OCI-LY7 (cell line): Measurements from ENCODE around the gene LPCAT1. TPM values are rescaled to one million over a fixed set of nuclear protein-coding genes. Genes with fewer than 3 reads are reported as not detected.

Experiments used
- BruUV-seq: library from RNA; stranded (reverse); fragments of 400-500 nt; replicated peaks from 2 replicates; lab custom pipeline; 2021; lab: Mats Ljungman, UMichigan
- CTCF ChIA-PET: fragments of 300-600 bp; sonication (Branson Sonifier 250); formaldehyde crosslinking; loops from one replicate; lab custom pipeline; 2022; ENCODE audit warnings: antibody characterized with exemption; ENCODE audit not compliant: unreplicated experiment; lab: Charles Lee
- POLR2A ChIA-PET: fragments of 300-600 bp; sonication (Branson Sonifier 250); formaldehyde crosslinking; loops from one replicate; lab custom pipeline; 2022; ENCODE audit warnings: antibody characterized with exemption; lab: Charles Lee
- DNase-seq: peaks from one replicate; pipeline ENCODE4 v3.0.0-alpha.2; 2015; ENCODE audit warnings: low spot score
- H2AFZ ChIP-seq: fragments of 200-600 bp; sonication (generic), shearing (Covaris generic); 2 replicates; pipeline ENCODE4 v1.6.1; 2014; ENCODE audit warnings: mild to moderate bottlenecking, antibody characterized with exemption, low read length, moderate library complexity
- H3K27ac ChIP-seq: fragments of 200-600 bp; sonication (generic); 2 replicates; pipeline ENCODE4 v1.5.1; 2014; ENCODE audit warnings: mixed run types, low read depth, mild to moderate bottlenecking, moderate library complexity, low read length, inconsistent platforms; ENCODE audit not compliant: poor library complexity, severe bottlenecking
- H3K36me3 ChIP-seq: fragments of 200-600 bp; sonication (generic); 2 replicates; pipeline ENCODE4 v1.6.1; 2014; ENCODE audit warnings: mild to moderate bottlenecking, antibody characterized with exemption, low read length, moderate library complexity, mixed read lengths; ENCODE audit not compliant: insufficient read depth
- H3K4me1 ChIP-seq: fragments of 200-600 bp; sonication (generic); 2 replicates; pipeline ENCODE4 v1.5.1; 2014; ENCODE audit warnings: mild to moderate bottlenecking, low read length; ENCODE audit not compliant: insufficient read depth, poor library complexity, severe bottlenecking
- H3K4me2 ChIP-seq: fragments of 200-600 bp; sonication (generic); 2 replicates; pipeline ENCODE4 v1.6.1; 2014; ENCODE audit warnings: mild to moderate bottlenecking, low read length
- H3K4me3 ChIP-seq: fragments of 200-600 bp; sonication (generic); 2 replicates; pipeline ENCODE4 v1.5.1; 2014; ENCODE audit warnings: mild to moderate bottlenecking, low read depth, low read length; ENCODE audit not compliant: poor library complexity, severe bottlenecking
- H3K79me2 ChIP-seq: fragments of 200-600 bp; sonication (generic); 2 replicates; pipeline ENCODE4 v1.6.1; 2016; ENCODE audit warnings: low read depth, mild to moderate bottlenecking, low read length, moderate library complexity, mixed read lengths; ENCODE audit not compliant: insufficient read depth
- H3K9me2 ChIP-seq: fragments of 200-600 bp; sonication (generic); 2 replicates; pipeline ENCODE4 v1.6.1; 2016; ENCODE audit warnings: mild to moderate bottlenecking, low read length, mixed read lengths; ENCODE audit not compliant: insufficient read depth
- H3K9me3 ChIP-seq: fragments of 200-600 bp; sonication (generic); 2 replicates; pipeline ENCODE4 v1.6.1; 2014; ENCODE audit warnings: mild to moderate bottlenecking, mixed run types, low read length, mixed read lengths
- H4K20me1 ChIP-seq: fragments of 200-600 bp; sonication (generic); 2 replicates; pipeline ENCODE4 v1.6.1; 2014; ENCODE audit warnings: mild to moderate bottlenecking, antibody characterized with exemption, low read length, moderate library complexity, mixed read lengths; ENCODE audit not compliant: insufficient read depth
- EZH2phosphoT487 ChIP-seq: fragments of 200-600 bp; sonication (generic); IDR thresholded peaks from 2 replicates; pipeline ENCODE4 v1.6.1; 2018; ENCODE audit warnings: low read depth, borderline replicate concordance, mild to moderate bottlenecking, mixed run types, antibody characterized with exemption, low read length, moderate library complexity, mixed read lengths
- intact Hi-C: fragments of 100-400 bp; cut with micrococcal nuclease; formaldehyde crosslinking; loops from one replicate; pipeline ENCODE4 v1.10.0; 2022; ENCODE audit not compliant: unreplicated experiment
- total RNA-seq, 2 experiments: library from RNA; depleted of rRNA in 1 of 2; stranded (reverse); fragments of >200 nt in 1 of 2; shearing (Covaris generic) in 1 of 2; gene quantifications; 2 replicates each; pipeline ENCODE4 v1.2.3, GENCODE V29; 2014 to 2022
- TF ChIP-seq, protein P1 (sequence below): fragments of 200-600 bp; sonication (generic); conservative IDR thresholded peaks from 2 replicates; pipeline ENCODE4 v1.5.1; 2014; ENCODE audit warnings: mild to moderate bottlenecking, antibody characterized with exemption, low read length, moderate library complexity, mixed read lengths

LPCAT1 gene
- total RNA-seq, 2 experiments from 2014 or later, result 47.7 to 63.6 TPM

DNA sequence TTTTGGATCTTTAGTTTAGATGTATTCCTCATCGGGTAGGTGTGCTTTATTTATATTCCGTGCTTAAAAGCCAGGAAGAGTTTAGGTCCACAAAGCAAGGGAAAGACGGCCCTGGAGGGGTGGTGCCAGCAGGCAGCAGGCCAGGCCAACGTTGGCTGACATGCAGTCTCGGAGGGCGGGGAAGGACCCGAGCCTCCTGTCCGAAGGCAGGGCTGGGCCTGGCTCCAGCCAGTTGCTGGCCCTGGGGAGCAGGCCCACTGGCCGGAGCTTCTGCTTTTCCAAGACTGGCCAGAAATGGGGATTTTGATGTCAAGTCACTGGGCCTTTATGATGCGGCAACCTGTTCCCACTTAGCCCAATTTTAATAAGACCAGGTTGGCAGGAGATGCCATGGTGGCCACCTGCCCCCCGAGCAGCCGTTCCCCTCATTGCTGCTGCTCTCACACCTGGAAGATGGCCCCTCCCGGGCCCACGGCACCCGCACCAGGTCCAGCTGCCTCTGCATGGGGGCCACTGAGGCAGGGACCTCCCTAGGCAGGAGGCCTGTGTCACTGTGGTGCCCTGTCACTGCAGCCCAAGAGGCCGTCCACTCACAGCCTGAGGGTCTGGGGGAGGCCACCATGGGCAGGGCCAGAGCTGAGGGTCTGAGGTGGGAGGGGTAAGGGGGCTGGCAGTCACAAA is 23.2 kb downstream of the LPCAT1 start:
- 0 out of 2 replicates have a peak, but pooled peaks cover 5% of the 10 kb centered on the region for H4K20me1 ChIP-seq

DNA sequence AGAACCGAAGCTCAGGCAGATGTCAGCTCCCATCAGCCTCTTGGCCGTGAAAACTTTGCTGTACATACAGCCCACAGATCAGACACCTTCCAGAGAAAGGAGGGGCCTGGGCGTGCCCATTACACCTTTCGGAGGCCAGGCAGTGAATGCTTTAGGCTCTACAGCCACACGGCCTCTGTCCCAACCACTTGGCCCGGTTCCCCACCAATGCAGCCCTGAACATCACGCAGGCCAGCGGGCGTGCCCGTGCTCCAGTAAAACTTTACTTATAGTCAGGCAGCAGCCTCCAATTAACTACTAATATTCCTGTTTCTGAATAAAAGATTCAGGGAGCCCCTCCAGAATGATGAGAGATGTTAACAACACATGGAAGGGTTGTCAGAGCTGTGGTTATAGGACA is 23.9 kb downstream of the LPCAT1 start:
- H3K4me1 ChIP-seq, result peaks cover 55% of the 10 kb centered on the region
- no TSS peak for BruUV-seq
- H3K36me3 ChIP-seq, result peaks cover 67% of the 10 kb centered on the region
- DNase-seq, result no peak
- ChIA-PET POLR2A (no interaction called here), CTCF (no interaction called here)
- peaks cover 33% of the 10 kb centered on the region for H3K79me2 ChIP-seq
- no peaks in the 10 kb centered on the region for H3K9me3 ChIP-seq
- no peak overlapping the region for H3K27ac ChIP-seq
- H3K4me2 ChIP-seq, result no peak overlapping the region
- no peak for TF ChIP-seq EZH2phosphoT487
- TF ChIP-seq, protein P1, sequence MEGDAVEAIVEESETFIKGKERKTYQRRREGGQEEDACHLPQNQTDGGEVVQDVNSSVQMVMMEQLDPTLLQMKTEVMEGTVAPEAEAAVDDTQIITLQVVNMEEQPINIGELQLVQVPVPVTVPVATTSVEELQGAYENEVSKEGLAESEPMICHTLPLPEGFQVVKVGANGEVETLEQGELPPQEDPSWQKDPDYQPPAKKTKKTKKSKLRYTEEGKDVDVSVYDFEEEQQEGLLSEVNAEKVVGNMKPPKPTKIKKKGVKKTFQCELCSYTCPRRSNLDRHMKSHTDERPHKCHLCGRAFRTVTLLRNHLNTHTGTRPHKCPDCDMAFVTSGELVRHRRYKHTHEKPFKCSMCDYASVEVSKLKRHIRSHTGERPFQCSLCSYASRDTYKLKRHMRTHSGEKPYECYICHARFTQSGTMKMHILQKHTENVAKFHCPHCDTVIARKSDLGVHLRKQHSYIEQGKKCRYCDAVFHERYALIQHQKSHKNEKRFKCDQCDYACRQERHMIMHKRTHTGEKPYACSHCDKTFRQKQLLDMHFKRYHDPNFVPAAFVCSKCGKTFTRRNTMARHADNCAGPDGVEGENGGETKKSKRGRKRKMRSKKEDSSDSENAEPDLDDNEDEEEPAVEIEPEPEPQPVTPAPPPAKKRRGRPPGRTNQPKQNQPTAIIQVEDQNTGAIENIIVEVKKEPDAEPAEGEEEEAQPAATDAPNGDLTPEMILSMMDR, result no peak
- intact Hi-C loops, result no loop called here
- H3K4me3 ChIP-seq, result no peak overlapping the region
- 0 out of 2 replicates have a peak, but pooled peaks cover 5% of the 10 kb centered on the region for H4K20me1 ChIP-seq
- H3K9me2 ChIP-seq, result no peaks in the 10 kb centered on the region
- no peak overlapping the region for H2AFZ ChIP-seq

More for the DNA sequence above, 23.2 kb downstream of the LPCAT1 start:
- DNase-seq, result no peak
- H2AFZ ChIP-seq, result no peak overlapping the region
- no peaks in the 10 kb centered on the region for H3K9me2 ChIP-seq
- peaks cover 39% of the 10 kb centered on the region for H3K79me2 ChIP-seq
- CTCF ChIA-PET, result no interaction called here
- H3K4me3 ChIP-seq, result no peak overlapping the region
- TF ChIP-seq, protein P1, result no peak
- no peak for TF ChIP-seq EZH2phosphoT487
- POLR2A ChIA-PET, result no interaction called here
- no peaks in the 10 kb centered on the region for H3K9me3 ChIP-seq
- H3K36me3 ChIP-seq, result peaks cover 63% of the 10 kb centered on the region
- peaks cover 55% of the 10 kb centered on the region for H3K4me1 ChIP-seq
- BruUV-seq, result no TSS peak
- H3K27ac ChIP-seq, result no peak overlapping the region
- intact Hi-C loops, result no loop called here
- H3K4me2 ChIP-seq, result no peak overlapping the region
